ENCODE data around the gene TNFAIP3. TPM values are rescaled to one million over a fixed set of nuclear protein-coding genes. Genes with fewer than 3 reads are reported as not detected.
A peak's percentile ranks its signal among the peaks of the same experiment; 100 is the strongest.

Gene TNFAIP3
- total and polyA plus RNA-seq, 2 donors: 29.5 to 85.8 TPM

GRCh38 chr6:137847748-137848147, 19.3 kb upstream of the TNFAIP3 start:
- peaks cover 0 to 4% of the 10 kb centered on the region in 2 donors for H3K9me3 ChIP-seq (ENCODE audit: control insufficient read depth in 2 of 2, insufficient read depth in 1 of 2, low read length in 1 of 2)
- no peak for DNase-seq (ENCODE audit: low read depth in 6 of 9, low spot score in 9 of 9)
- 95% methylated on average over 5 of the region's 5 CpGs for WGBS
- H3K4me1 ChIP-seq (ENCODE audit: control insufficient read depth in 2 of 2, insufficient read depth in 2 of 2, low read length in 2 of 2): peaks cover 2 to 4% of the 10 kb centered on the region in 2 donors
- H3K27me3 ChIP-seq (ENCODE audit: control insufficient read depth in 2 of 2, insufficient read depth in 1 of 2, low read length in 1 of 2): no peaks in the 10 kb centered on the region
- H3K4me3 ChIP-seq (ENCODE audit: low read length in 2 of 2): no peak overlapping the region
- H3K27ac ChIP-seq (ENCODE audit: low read depth in 1 of 2, low read length in 1 of 2): no peak overlapping the region
- peaks cover 7 to 13% of the 10 kb centered on the region in 2 donors for H3K36me3 ChIP-seq (ENCODE audit: control insufficient read depth in 2 of 2, insufficient read depth in 2 of 2, low read length in 1 of 2)

- no peaks in the 10 kb centered on the region for H3K27me3 ChIP-seq (ENCODE audit: control insufficient read depth in 2 of 2, insufficient read depth in 1 of 2, low read length in 1 of 2)
- no peak for DNase-seq (ENCODE audit: low read depth in 6 of 9, low spot score in 9 of 9)
- H3K4me1 ChIP-seq (ENCODE audit: control insufficient read depth in 2 of 2, insufficient read depth in 2 of 2, low read length in 2 of 2): peaks cover 2 to 4% of the 10 kb centered on the region in 2 donors
- H3K4me3 ChIP-seq (ENCODE audit: low read length in 2 of 2): no peak overlapping the region
- H3K27ac ChIP-seq (ENCODE audit: low read depth in 1 of 2, low read length in 1 of 2): no peak overlapping the region
- WGBS: 96% methylated on average over 3 of the region's 3 CpGs
- peaks cover 13 to 15% of the 10 kb centered on the region in 2 donors for H3K36me3 ChIP-seq (ENCODE audit: control insufficient read depth in 2 of 2, insufficient read depth in 2 of 2, low read length in 1 of 2)
- H3K9me3 ChIP-seq (ENCODE audit: control insufficient read depth in 2 of 2, insufficient read depth in 1 of 2, low read length in 1 of 2): peaks cover 0 to 4% of the 10 kb centered on the region in 2 donors
These were observed 18.4 kb upstream of the TNFAIP3 start for GRCh38 chr6:137848672-137849071.

DNA sequence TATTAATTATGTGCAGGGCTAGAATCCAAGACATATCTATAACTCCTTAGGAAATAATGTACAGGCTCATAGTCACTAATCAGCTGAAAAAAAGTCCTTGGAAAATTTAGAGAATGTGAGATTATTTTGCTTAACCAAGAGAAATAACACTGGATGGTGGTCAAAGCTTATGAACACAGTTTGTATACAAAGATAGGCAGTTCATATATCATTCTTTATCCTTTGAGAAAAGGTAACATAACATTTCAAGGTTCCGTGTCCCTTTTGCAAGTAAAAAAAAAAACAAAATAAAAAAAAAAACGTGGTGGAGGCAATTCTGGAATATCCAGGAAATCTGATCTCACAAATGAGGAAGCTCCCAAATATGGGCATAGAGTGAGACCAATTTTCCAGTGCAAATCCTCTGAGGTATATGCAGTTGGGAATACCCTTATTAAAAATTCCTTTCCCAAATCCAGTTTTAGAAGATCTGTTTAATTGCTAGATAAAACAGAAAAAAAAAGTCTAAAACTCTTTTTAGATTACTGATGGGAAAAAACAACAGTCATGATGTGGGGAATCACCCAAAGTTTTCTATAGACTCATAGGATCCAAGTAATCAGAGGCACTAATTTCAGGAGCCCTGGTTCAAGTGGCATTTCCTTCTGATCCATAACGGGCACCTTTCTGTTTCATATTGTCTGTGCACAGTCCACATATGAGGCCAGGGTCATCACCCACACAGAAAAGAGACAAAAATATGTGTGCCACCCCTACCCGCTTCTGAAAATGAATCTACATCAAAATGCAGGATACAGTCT, 17.7 kb upstream of the TNFAIP3 start:
- DNase-seq (ENCODE audit: low read depth in 6 of 9, low spot score in 9 of 9): no peak
- Histone ChIP-seq H3K27me3 (ENCODE audit: control insufficient read depth in 2 of 2, insufficient read depth in 1 of 2, low read length in 1 of 2) (no peaks in the 10 kb centered on the region), H3K4me3 (ENCODE audit: low read length in 2 of 2) (no peak overlapping the region), H3K9me3 (ENCODE audit: control insufficient read depth in 2 of 2, insufficient read depth in 1 of 2, low read length in 1 of 2) (peaks cover 0 to 4% of the 10 kb centered on the region in 2 donors), H3K27ac (ENCODE audit: low read depth in 1 of 2, low read length in 1 of 2) (peak overlapping the region in 1 of 2 donors; percentile 8), H3K36me3 (ENCODE audit: control insufficient read depth in 2 of 2, insufficient read depth in 2 of 2, low read length in 1 of 2) (peaks cover 16 to 17% of the 10 kb centered on the region in 2 donors), H3K4me1 (ENCODE audit: control insufficient read depth in 2 of 2, insufficient read depth in 2 of 2, low read length in 2 of 2) (peaks cover 2 to 4% of the 10 kb centered on the region in 2 donors)
- 87% methylated on average over 4 of the region's 4 CpGs for WGBS

GRCh38 chr6:137849981-137850714, 16.9 kb upstream of the TNFAIP3 start:
- no peak for DNase-seq (ENCODE audit: low read depth in 6 of 9, low spot score in 9 of 9)
- 97% methylated on average over 5 of the region's 5 CpGs for WGBS
- H3K36me3 ChIP-seq (ENCODE audit: control insufficient read depth in 2 of 2, insufficient read depth in 2 of 2, low read length in 1 of 2): peaks cover 14 to 20% of the 10 kb centered on the region in 2 donors
- H3K4me3 ChIP-seq (ENCODE audit: low read length in 2 of 2): no peak overlapping the region
- no peaks in the 10 kb centered on the region for H3K27me3 ChIP-seq (ENCODE audit: control insufficient read depth in 2 of 2, insufficient read depth in 1 of 2, low read length in 1 of 2)
- peaks cover 2 to 4% of the 10 kb centered on the region in 2 donors for H3K4me1 ChIP-seq (ENCODE audit: control insufficient read depth in 2 of 2, insufficient read depth in 2 of 2, low read length in 2 of 2)
- peaks cover 0 to 4% of the 10 kb centered on the region in 2 donors for H3K9me3 ChIP-seq (ENCODE audit: control insufficient read depth in 2 of 2, insufficient read depth in 1 of 2, low read length in 1 of 2)
- no peak overlapping the region for H3K27ac ChIP-seq (ENCODE audit: low read depth in 1 of 2, low read length in 1 of 2)

DNA sequence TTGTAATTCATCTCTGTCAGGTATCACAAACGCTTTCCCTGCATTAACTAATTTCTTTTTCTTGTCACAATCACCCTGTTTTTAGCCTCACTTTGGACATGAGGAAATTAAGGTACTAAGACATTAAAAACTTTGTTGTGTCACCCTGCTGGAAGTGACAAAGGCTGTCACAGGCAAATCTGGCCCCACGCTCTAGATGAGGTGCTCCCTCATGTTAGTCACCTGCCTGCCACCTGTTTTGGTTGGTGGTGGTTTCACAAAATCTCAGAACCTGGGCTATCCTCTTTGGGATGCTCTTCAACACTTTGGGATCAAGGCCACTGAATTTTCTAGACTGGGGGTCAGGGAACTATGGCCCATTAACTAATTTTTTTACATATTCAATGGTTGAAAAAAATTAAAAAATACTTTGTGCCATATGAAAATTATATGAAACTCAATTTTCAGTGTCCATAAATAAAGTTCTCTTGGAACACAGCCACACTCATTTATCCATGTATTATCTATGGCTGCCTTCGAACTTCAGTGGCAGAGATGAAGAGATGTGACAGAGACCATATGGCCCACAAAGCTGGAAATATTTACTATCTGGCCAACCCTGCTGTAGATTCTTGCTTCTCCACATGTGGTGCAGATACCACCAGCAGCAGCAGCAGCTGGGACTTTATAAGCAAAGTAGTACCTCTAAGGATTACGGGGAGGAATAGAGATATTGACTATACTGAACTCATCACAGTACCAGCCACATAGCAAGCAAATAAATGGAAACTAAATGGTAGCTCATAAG, 16.1 kb upstream of the TNFAIP3 start:
- Histone ChIP-seq H3K4me1 (ENCODE audit: control insufficient read depth in 2 of 2, insufficient read depth in 2 of 2, low read length in 2 of 2) (peaks cover 2 to 4% of the 10 kb centered on the region in 2 donors), H3K27ac (ENCODE audit: low read depth in 1 of 2, low read length in 1 of 2) (no peak overlapping the region), H3K27me3 (ENCODE audit: control insufficient read depth in 2 of 2, insufficient read depth in 1 of 2, low read length in 1 of 2) (no peaks in the 10 kb centered on the region), H3K4me3 (ENCODE audit: low read length in 2 of 2) (no peak overlapping the region), H3K9me3 (ENCODE audit: control insufficient read depth in 2 of 2, insufficient read depth in 1 of 2, low read length in 1 of 2) (peaks cover 0 to 4% of the 10 kb centered on the region in 2 donors), H3K36me3 (ENCODE audit: control insufficient read depth in 2 of 2, insufficient read depth in 2 of 2, low read length in 1 of 2) (peaks cover 16 to 28% of the 10 kb centered on the region in 2 donors)
- 97% methylated on average over 4 of the region's 4 CpGs for WGBS
- DNase-seq (ENCODE audit: low read depth in 6 of 9, low spot score in 9 of 9): no peak

- Histone ChIP-seq H3K36me3 (ENCODE audit: control insufficient read depth in 2 of 2, insufficient read depth in 2 of 2, low read length in 1 of 2) (peaks cover 17 to 33% of the 10 kb centered on the region in 2 donors), H3K4me1 (ENCODE audit: control insufficient read depth in 2 of 2, insufficient read depth in 2 of 2, low read length in 2 of 2) (peaks cover 2 to 4% of the 10 kb centered on the region in 2 donors), H3K4me3 (ENCODE audit: low read length in 2 of 2) (no peak overlapping the region), H3K9me3 (ENCODE audit: control insufficient read depth in 2 of 2, insufficient read depth in 1 of 2, low read length in 1 of 2) (peaks cover 0 to 4% of the 10 kb centered on the region in 2 donors), H3K27ac (ENCODE audit: low read depth in 1 of 2, low read length in 1 of 2) (no peak overlapping the region), H3K27me3 (ENCODE audit: control insufficient read depth in 2 of 2, insufficient read depth in 1 of 2, low read length in 1 of 2) (no peaks in the 10 kb centered on the region)
- DNase-seq (ENCODE audit: low read depth in 6 of 9, low spot score in 9 of 9): no peak
- 88% methylated on average over 3 of the region's 3 CpGs for WGBS
These were observed 15.4 kb upstream of the TNFAIP3 start for GRCh38 chr6:137851669-137852068.

DNA sequence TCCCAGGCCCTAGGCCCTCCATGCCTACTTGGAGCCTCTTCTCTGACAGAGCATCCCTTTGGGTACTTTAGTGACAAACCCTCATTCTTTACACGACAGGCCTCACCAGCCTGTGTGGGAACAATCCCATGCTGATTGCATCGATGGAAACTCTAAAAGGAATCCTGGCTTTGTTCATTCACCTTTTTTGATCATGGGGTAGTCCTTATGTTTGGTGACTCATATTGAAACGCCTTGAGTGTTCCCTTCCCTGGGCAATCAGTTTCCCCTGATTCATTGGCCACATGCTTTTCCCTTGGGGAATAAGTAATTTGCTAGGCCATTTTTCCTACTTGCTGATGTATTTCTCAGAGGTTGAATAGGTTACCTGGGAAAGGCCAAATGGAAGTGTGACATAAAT, 14.7 kb upstream of the TNFAIP3 start:
- H3K36me3 ChIP-seq (ENCODE audit: control insufficient read depth in 2 of 2, insufficient read depth in 2 of 2, low read length in 1 of 2): peaks cover 15 to 40% of the 10 kb centered on the region in 2 donors
- H3K9me3 ChIP-seq (ENCODE audit: control insufficient read depth in 2 of 2, insufficient read depth in 1 of 2, low read length in 1 of 2): peaks cover 0 to 4% of the 10 kb centered on the region in 2 donors
- peaks cover 2 to 4% of the 10 kb centered on the region in 2 donors for H3K4me1 ChIP-seq (ENCODE audit: control insufficient read depth in 2 of 2, insufficient read depth in 2 of 2, low read length in 2 of 2)
- DNase-seq (ENCODE audit: low read depth in 6 of 9, low spot score in 9 of 9): no peak
- no peak overlapping the region for H3K27ac ChIP-seq (ENCODE audit: low read depth in 1 of 2, low read length in 1 of 2)
- WGBS: 91% methylated on average over 3 of the region's 3 CpGs
- H3K4me3 ChIP-seq (ENCODE audit: low read length in 2 of 2): no peak overlapping the region
- no peaks in the 10 kb centered on the region for H3K27me3 ChIP-seq (ENCODE audit: control insufficient read depth in 2 of 2, insufficient read depth in 1 of 2, low read length in 1 of 2)

DNA sequence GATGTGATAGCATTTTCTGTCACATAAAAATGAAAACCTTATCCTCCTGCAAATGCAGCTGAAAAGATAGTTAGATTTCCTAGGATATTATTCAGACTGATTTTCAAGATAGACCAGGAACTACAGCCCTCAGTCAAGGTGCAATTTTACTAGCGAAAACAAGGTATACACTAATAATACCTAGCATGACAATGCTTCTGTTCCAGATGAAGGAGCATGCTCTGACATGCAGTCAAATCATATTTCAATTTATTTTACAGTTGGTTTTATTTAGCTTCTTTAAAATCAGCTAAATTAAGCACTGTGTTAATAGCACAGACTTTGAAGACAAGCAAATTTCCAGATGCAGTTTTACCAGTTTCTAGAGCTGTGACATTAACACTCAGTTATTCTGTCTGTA, 14.2 kb upstream of the TNFAIP3 start:
- no peak overlapping the region for H3K4me3 ChIP-seq (ENCODE audit: low read length in 2 of 2)
- DNase-seq (ENCODE audit: low read depth in 6 of 9, low spot score in 9 of 9): no peak
- WGBS: 94% methylated on average over 1 of the region's 1 CpG
- peaks cover 2 to 4% of the 10 kb centered on the region in 2 donors for H3K4me1 ChIP-seq (ENCODE audit: control insufficient read depth in 2 of 2, insufficient read depth in 2 of 2, low read length in 2 of 2)
- H3K36me3 ChIP-seq (ENCODE audit: control insufficient read depth in 2 of 2, insufficient read depth in 2 of 2, low read length in 1 of 2): peaks cover 19 to 45% of the 10 kb centered on the region in 2 donors
- H3K27me3 ChIP-seq (ENCODE audit: control insufficient read depth in 2 of 2, insufficient read depth in 1 of 2, low read length in 1 of 2): no peaks in the 10 kb centered on the region
- H3K27ac ChIP-seq (ENCODE audit: low read depth in 1 of 2, low read length in 1 of 2): no peak overlapping the region
- H3K9me3 ChIP-seq (ENCODE audit: control insufficient read depth in 2 of 2, insufficient read depth in 1 of 2, low read length in 1 of 2): peaks cover 0 to 4% of the 10 kb centered on the region in 2 donors

All from thymus (tissue), 11 donors.